ENCODE data around the gene ELP5. TPM values are rescaled to one million over a fixed set of nuclear protein-coding genes. Genes with fewer than 3 reads are reported as not detected.

Gene ELP5
- total and polyA plus RNA-seq, 2 donors (not counting 1 experiment from before 2014, with no cell fraction given), result 48.0 to 69.9 TPM

- Histone ChIP-seq H4K20me1 (ENCODE audit: control insufficient read depth, insufficient read depth, low read length, poor library complexity, severe bottlenecking) (peaks cover 24% of the 10 kb centered on the region), H3K27ac (ENCODE audit: low read length in 2 of 2) (peak within 1 kb of the TSS; percentile 94 to 97), H3K4me1 (ENCODE audit: control insufficient read depth in 2 of 2, insufficient read depth in 2 of 2, low read length in 2 of 2) (peaks cover 29 to 34% of the 10 kb centered on the region in 2 donors), H3K4me2 (replicated peaks; ENCODE audit: low read depth, low read length, poor library complexity, severe bottlenecking) (peak within 1 kb of the TSS; percentile 79), H3K36me3 (replicated peaks in 1 of 2; ENCODE audit: control extremely low read depth in 1 of 2, control insufficient read depth in 1 of 2, extremely low read depth in 1 of 2, insufficient read depth in 2 of 2, low read length in 1 of 2) (peaks cover 8 to 37% of the 10 kb centered on the region in 2 experiments), H2AFZ (ENCODE audit: insufficient read depth, low read depth, low read length, poor library complexity, severe bottlenecking) (peak within 1 kb of the TSS; percentile 86), H3K4me3 (ENCODE audit: control extremely low read depth in 1 of 5, extremely low read depth in 1 of 5, insufficient read depth in 1 of 5, low read depth in 2 of 5, low read length in 4 of 5) (peak within 1 kb of the TSS; percentile 81 to 99 (median 99)), H3K79me2 (ENCODE audit: control insufficient read depth, insufficient read depth, low read length) (peaks cover 38% of the 10 kb centered on the region), H3K27me3 (replicated peaks in 1 of 4; ENCODE audit: control extremely low read depth in 1 of 4, control insufficient read depth in 3 of 4, insufficient read depth in 4 of 4, low read length in 3 of 4) (no peaks in the 10 kb centered on the region), H3K9me3 (ENCODE audit: control extremely low read depth in 1 of 3, control insufficient read depth in 2 of 3, insufficient read depth in 1 of 3, low read length in 2 of 3) (no peaks in the 10 kb centered on the region), H3K9ac (ENCODE audit: low read length) (peak within 1 kb of the TSS; percentile 82)
- H3K4me3 Mint-ChIP-seq, result peak within 1 kb of the TSS; percentile 98
- ATAC-seq (ENCODE audit: low read depth) (peak; percentile 44), DNase-seq (peak; percentile 98)
- H3K27me3 Mint-ChIP-seq, result no peaks in the 10 kb centered on the region
- H3K4me1 Mint-ChIP-seq, result peaks cover 40% of the 10 kb centered on the region
- H3K27ac Mint-ChIP-seq, result peak within 1 kb of the TSS; percentile 100
- ChIA-PET CTCF (interaction anchor here (0.5 to 5.0 kb wide), 9 partner anchors 8 to 313 kb away, joined by 3 to 36 read pairs (median 5); partner anchors contain the start of genes ACADVL, CTDNEP1, DLG4 and DVL2), POLR2A (interaction anchor here (0.6 to 13.1 kb wide), 14 partner anchors 8 to 615 kb away, joined by 3 to 157 read pairs (median 4); partner anchors contain the start of genes ACADVL, CTDNEP1, DLG4 and DVL2)
- intact Hi-C loops (cut with micrococcal nuclease), result loop anchor here (1.0 kb wide), 1 partner anchor 87 kb away; the partner anchor contains the start of gene NEURL4
- no peaks in the 10 kb centered on the region for H3K9me3 Mint-ChIP-seq (ENCODE audit: insufficient read depth)
- 0% methylated on average over 55 of the region's 62 CpGs for WGBS (ENCODE audit: insufficient coverage)
- TF ChIP-seq CTCF (IDR thresholded peaks at IDR 0.05) (no peak), EZH2 (IDR thresholded peaks at IDR 0.05; ENCODE audit: borderline replicate concordance, insufficient read depth, low read depth, low read length, poor library complexity, severe bottlenecking) (no peak)
Measured at GRCh38 chr17:7241783-7242716, 10.0 kb upstream of the ELP5 start, which contains the start of gene GABARAP. GABARAP (minus strand) TSS chr17:7242449; CDS start chr17:7242330, 119 bp downstream.

Measured in B cell (primary cell).